Lower leg skin (tissue), 3 donors: ENCODE measurements around the gene MFF.

Source experiments
- POLR2A ChIP-seq, 2 donors: fragments of 450-650 bp; IDR thresholded peaks; one replicate each; pipeline ENCODE4 v1.6.1; 2016 to 2017; ENCODE audit warnings: antibody characterized with exemption in 2 of 2, mild to moderate bottlenecking in 1 of 2, moderate library complexity in 1 of 2
- TF ChIP-seq, protein P1 (sequence below), 3 donors: fragments of 450-650 bp; IDR thresholded peaks; one replicate each; pipeline ENCODE4 v1.5.1; 2016; ENCODE audit warnings: antibody characterized with exemption in 3 of 3, mild to moderate bottlenecking in 3 of 3, moderate library complexity in 2 of 3

DNA sequence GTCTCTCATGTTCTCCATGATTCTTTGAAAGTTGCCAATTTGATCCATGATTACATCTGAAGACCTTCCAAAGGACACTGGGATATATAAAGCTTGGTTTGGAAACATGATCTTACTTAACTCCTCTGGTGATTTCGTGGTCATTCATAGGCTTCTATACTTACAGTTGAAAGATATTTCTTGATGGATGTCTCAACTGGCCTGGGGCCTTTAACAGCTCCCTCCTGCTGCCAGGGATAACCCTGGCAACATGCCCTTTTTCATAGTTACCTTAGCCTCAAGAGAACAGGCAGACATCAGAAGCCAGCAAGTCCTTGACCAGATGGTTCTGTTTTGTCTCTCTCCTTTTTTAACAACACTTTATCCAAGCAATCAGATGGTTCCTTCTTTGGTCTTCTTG lies 23.5 kb upstream of the MFF start:
- TF ChIP-seq, protein P1, sequence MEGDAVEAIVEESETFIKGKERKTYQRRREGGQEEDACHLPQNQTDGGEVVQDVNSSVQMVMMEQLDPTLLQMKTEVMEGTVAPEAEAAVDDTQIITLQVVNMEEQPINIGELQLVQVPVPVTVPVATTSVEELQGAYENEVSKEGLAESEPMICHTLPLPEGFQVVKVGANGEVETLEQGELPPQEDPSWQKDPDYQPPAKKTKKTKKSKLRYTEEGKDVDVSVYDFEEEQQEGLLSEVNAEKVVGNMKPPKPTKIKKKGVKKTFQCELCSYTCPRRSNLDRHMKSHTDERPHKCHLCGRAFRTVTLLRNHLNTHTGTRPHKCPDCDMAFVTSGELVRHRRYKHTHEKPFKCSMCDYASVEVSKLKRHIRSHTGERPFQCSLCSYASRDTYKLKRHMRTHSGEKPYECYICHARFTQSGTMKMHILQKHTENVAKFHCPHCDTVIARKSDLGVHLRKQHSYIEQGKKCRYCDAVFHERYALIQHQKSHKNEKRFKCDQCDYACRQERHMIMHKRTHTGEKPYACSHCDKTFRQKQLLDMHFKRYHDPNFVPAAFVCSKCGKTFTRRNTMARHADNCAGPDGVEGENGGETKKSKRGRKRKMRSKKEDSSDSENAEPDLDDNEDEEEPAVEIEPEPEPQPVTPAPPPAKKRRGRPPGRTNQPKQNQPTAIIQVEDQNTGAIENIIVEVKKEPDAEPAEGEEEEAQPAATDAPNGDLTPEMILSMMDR (IDR thresholded peaks at IDR 0.05) = no peak
- TF ChIP-seq POLR2A (IDR thresholded peaks at IDR 0.05) = no peak
